GM18951 (cell line): Measurements from ENCODE around the gene GRPR.

Experiments
- POLR2A ChIP-seq: IDR thresholded peaks from 4 replicates; pipeline ENCODE4 v1.6.1; 2011; ENCODE audit warnings: mild to moderate bottlenecking; ENCODE audit not compliant: insufficient read length, insufficient read depth; ENCODE audit errors: extremely low read depth
- in situ Hi-C: fragments of 300-500 bp; cut with MboI; formaldehyde crosslinking; loops from one replicate; pipeline ENCODE4 v1.12.0; 2022; ENCODE audit warnings: low sequenced_read_pairs, mixed read lengths, inconsistent platforms; ENCODE audit not compliant: unreplicated experiment

The GRPR gene

DNA sequence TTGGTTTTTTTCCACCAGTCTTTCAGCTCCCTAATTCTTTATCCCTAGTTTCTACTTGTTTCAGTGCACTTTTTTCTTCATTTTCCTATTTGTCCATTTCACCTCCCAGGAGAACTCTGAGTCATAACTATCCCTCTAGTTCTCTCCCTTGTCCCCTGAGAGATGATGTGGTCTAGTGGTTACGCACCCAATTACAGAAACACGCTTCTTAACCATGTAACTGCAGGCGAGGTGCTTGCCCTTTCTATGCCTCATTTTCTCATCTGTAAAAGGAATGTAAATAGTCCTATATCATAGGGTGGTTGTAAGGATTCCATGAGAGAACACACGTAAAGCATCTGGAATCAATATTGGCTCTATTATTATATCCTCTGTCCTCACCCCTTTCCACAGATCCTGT lies 8.8 kb upstream of the GRPR start:
- in situ Hi-C loops, result no loop called here
- no peak for TF ChIP-seq POLR2A

DNA sequence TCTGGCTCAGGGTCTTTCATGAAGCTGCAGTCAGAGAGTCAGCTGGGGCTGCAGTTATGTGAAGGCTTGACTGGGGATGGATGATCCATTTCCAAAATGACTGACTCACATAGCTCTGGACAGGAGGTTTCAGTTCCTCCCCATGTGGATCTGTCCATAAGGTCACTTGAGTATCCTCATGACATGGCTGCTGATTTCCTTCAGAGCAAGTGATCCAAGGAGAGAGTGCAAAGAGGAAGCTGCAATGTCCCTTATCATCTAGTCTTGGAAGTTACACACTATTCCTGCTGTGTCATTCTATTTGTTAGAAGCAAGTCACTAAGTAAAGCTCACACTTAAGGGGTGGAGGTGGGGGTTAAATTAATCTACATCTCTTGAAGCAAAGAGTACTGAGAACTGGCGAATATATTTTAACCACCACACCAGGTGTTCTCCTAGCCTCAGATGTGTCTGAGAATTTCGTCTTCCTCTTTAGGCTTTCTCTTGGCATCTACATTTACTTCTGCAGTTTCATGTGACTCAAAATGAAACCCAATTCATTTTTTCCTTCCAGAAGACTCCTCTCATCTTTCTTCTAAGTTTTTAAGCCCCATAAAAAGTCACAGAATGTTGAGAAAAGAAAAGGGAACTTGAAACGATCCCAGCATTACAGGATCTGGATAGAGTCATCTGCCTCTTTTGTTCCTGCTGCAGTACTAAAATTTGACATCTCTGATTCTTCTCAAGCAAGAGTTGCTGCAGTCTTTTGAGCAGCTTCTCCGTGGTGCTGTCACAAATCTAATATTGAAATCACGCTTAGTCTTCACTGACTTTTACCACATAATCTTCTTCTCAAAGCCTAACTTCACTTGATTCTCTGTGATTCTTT lies 3.8 kb upstream of the GRPR start:
- TF ChIP-seq POLR2A, result no peak
- in situ Hi-C loops, result no loop called here

DNA sequence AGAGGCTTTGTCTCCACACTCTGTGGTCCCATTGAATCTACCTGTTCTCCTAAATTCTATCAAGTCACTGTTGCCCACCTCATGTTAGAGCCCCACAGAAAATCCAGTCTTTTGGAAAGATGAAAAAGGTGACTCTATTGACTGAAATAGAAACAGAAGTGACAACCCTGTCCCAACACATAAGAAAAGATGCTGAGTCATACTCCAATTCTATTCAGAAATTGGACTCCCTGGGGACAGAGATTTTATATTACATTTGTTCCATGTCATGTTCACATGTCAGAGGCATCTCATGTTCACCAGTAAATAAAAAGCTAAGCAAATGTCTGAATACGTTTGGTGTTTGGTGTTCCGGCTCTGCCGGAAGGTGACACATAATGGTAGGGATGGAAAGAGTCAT lies 2.9 kb upstream of the GRPR start:
- no peak for TF ChIP-seq POLR2A
- in situ Hi-C loops, result no loop called here

DNA sequence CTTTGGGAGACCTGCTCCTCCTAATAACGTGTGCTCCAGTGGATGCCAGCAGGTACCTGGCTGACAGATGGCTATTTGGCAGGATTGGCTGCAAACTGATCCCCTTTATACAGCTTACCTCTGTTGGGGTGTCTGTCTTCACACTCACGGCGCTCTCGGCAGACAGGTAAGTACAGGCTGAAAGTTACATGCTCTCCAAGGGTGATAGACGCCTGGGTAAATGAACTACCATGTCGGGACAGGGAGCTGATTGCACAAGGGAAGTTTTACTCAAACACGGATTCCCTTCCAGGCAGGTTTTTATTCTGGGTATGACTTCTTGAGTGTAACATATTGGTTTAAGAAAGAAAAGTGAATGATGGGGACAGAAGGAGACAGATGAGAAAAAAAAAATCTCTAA lies 836 bp downstream of the GRPR start:
- in situ Hi-C loops, result no loop called here
- no peak for TF ChIP-seq POLR2A

DNA sequence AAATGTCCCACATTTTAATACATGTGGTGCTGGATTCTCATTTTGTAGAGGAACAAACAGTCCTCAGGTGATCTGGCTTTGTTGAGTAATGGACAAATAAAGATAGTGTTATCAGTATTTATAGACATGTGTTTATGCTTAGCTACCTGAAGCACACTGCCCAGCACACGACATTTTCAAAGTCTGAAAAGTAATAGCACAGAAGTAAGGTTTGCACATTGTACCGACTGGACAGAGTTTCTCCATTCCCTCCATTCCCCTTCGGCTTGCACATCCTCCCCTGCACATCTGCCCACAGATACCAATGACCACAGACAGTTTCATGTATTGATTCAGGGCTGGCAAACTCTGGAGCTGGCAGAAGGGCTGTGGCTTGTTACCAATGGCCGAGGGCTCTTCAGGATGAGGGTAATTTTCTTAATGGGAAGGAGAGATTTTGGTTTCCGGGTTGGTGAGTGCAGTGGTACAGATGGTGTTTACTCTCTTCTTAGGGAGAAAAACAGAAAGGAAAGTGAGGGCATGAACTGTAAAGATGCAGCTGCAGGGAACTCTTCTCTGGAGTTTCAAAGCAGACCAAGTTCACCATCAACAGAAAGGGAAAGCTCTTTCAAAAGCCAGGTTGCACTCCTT lies 2.3 kb downstream of the GRPR start:
- in situ Hi-C loops, result no loop called here
- TF ChIP-seq POLR2A, result no peak

DNA sequence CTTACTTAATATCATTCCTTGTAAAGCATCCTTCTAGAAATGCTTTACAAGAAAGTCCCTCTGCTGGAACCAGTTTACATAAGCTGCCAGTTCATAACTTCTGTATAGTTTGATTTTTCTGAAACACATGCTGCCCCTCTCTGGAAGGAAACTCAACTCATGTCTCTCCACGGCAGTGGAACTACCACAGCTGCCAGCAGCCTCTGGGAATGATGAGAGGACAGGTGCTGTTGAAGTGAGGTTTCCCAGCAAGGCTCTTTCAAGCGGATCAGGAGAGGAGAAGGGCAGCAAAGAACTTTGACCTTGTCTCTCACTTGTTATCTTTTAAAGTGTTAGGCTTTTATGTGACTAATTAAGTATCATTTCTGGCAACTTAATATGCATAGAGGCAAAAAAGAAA lies 7.3 kb downstream of the GRPR start:
- in situ Hi-C loops, result no loop called here
- TF ChIP-seq POLR2A, result no peak

DNA sequence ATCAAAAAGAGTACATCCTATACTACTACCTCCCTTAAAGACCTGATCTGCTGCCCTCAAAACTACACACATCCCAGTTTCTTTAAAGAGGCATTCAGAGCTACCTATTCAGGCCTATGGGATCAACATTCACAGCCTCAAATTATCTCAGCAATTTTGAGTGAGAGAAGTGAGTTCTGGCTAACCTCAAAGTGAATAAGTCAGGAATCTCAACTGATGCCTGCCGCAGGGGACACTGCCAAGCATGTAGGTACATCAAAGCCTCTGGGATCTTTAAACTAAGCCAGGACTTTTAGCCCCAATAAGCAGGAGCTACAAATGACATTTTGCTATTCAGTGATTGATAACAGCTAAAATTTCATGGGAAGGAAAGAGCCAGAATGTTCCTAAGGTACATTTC lies 11.6 kb downstream of the GRPR start:
- no peak for TF ChIP-seq POLR2A
- in situ Hi-C loops, result no loop called here

- in situ Hi-C loops, result no loop called here
- no peak for TF ChIP-seq POLR2A
These were observed 12.7 kb downstream of the GRPR start for GRCh38 chrX:16136080-16136479.

DNA sequence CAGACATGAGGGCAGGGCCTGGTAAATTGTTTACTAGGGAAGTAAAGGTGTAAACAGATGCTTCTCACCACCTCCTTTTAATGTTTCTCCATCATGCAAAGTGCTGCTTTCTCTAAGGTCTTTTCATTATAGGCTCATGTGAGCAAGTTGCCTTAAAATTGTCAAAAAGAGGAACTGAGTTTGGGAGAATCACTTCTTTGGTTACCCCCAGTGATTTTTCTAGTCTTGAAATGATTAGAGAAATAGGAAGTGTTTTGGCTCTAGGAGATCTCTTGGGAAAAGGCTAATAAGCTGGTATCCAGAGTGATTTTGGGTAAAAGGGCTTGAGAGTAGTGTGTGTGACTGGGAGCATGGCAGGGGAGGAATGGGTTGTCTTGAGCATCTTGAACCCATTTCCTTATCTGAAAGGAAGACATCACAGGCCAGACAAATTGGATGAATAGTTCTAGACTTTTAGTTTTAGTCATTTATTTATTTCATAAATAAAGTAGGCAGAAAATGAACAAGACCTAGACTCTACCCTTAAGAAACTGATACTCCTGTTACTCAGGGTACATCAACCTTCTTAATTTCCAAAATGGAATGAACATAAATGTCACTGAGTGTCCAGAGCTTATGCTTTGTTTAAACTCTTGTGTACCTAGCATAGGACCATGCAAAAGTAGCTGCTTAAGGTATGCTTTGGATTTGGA lies 14.2 kb downstream of the GRPR start:
- TF ChIP-seq POLR2A, result no peak
- in situ Hi-C loops, result no loop called here

DNA sequence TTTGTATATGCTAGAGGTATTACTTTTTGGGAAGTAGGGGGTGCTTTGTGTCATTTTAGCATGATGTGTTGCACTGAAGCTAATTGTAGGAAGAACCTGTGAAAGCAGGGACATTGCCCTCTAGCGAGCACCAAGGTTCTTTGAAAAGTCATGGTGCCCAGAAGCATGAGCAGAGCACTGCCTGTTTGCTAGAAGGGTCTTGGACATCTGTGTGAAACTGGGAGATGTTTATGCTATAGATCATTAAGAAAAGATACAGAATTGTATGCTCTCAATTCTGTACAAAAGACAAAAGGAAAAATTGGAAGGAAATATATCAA lies 14.7 kb downstream of the GRPR start:
- no peak for TF ChIP-seq POLR2A
- in situ Hi-C loops, result no loop called here

DNA sequence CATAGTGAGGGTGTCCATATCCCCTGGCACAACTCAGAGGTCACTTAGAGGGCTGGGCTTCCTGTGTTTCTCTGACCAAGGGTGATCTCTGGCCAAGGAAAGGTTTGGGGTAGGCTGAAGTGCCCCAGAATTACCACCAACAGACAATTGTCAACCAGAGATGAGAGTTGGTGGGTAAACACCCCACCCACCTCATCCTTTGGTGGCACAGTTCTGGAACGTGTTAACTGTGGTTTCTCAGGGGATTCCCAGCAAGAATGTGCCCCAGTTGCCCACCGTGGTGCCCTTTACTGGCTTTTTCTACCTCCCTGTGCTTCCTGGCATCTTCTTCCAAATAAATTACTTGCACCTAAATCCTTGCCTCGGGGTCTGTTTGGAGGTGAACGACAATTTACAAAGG lies 17.1 kb downstream of the GRPR start:
- in situ Hi-C loops, result no loop called here
- no peak for TF ChIP-seq POLR2A

DNA sequence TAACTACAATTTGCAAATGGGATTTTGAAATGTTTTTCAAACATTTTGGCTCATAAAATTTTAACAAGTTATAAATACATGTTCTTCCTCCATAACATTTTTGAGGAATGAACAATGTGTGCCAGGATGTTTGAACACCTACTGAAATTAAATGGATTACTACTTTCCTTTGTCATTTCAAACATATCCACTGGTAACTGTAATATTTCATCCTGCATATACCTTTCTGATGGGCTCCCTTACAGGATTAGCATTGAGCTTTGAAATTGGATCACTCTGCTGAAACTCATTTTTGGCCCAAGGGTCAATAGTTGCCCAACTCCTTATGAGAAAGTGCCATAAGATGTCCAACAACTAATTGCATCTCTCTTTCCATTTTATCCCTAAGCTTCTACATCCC lies 17.6 kb downstream of the GRPR start:
- in situ Hi-C loops, result no loop called here
- no peak for TF ChIP-seq POLR2A

DNA sequence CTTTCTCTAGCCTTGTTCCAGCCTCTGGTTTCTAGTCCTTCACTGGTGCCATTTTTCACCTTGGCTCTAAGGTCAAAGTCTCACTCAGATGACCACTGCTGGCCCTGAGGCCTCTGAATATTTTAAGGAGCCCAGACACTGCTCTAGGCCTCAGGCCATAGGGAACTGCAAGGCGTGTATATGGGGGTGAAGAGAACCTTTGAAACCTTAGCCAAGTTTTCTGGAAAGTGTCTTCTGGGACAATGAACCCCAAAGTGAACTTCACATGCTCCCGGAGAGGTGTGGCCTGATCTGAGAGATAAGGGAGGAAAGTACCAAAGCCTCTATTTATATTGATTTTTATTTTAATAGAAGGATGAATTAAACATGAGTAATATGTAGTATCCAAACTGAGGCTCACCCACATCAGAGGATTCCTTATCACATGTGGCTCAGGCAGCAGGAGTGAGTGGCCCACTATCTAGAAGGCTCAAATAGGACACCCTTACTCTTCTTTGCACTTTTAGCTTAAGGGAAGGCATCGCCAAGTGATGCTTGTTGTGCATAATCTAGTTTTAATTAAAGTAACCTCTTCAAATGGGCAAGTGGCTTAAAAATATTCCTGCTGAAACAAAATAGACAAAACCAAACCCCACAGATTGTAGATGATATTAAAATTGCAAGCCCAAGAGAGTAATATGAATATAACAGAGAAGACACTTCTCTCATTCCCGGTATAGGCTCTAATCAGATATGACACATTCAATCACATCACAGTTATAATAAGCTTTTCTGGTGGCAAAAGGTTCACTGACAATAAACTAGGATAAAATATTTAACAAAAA lies 18.3 kb downstream of the GRPR start:
- in situ Hi-C loops, result no loop called here
- TF ChIP-seq POLR2A, result no peak
